Stimulated activated CD8-positive, alpha-beta memory T cell treated with anti-CD3 and anti-CD28 coated beads, Interleukin-2, amount 100 ng/mL, for 48 hours (primary cell): ENCODE measurements around the gene SFI1.

Experiments used
- DNase-seq, 2 donors: peaks; one replicate each; pipeline ENCODE4 v3.0.0-alpha.2; 2020; ENCODE audit warnings: low read depth in 2 of 2

The SFI1 gene

DNA sequence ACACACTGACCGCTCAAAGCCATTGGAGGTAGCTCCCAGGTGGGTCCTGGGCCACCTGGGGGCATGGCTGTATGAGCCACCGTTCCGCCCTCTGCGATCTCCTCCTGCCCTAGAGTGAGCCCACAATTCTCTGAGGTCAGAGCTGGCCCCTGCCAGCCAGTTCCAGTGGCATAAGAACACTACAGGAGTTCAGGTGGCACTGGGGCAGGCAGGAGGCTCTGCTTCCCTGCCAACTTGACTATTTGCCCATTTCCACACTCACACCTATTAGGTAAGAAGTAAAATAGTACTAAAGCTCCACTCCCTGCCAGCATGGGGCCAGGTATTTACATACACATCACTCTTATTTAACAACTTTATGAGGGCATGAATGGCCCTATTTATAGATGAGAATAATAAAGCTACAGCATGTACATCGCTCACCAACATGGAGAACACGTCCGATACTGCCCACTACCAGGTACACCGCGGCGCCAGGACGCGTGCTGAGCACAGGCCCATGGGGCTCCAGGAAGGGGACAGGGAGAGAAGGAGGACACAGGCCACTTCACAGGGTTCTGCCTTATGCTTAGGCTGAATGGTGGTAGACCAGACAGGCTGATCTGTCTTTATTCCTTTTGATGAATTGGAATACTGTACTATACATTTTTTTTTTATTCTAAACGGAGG, 139.4 kb downstream of the SFI1 start:
- no peak for DNase-seq

GRCh38 chr22:31637447-31637890, 141.1 kb downstream of the SFI1 start:
- no peak for DNase-seq

- DNase-seq, result no peak
These were observed 141.7 kb downstream of the SFI1 start for GRCh38 chr22:31637891-31638618.

GRCh38 chr22:31639436-31640039, 143.2 kb downstream of the SFI1 start:
- no peak for DNase-seq

DNA sequence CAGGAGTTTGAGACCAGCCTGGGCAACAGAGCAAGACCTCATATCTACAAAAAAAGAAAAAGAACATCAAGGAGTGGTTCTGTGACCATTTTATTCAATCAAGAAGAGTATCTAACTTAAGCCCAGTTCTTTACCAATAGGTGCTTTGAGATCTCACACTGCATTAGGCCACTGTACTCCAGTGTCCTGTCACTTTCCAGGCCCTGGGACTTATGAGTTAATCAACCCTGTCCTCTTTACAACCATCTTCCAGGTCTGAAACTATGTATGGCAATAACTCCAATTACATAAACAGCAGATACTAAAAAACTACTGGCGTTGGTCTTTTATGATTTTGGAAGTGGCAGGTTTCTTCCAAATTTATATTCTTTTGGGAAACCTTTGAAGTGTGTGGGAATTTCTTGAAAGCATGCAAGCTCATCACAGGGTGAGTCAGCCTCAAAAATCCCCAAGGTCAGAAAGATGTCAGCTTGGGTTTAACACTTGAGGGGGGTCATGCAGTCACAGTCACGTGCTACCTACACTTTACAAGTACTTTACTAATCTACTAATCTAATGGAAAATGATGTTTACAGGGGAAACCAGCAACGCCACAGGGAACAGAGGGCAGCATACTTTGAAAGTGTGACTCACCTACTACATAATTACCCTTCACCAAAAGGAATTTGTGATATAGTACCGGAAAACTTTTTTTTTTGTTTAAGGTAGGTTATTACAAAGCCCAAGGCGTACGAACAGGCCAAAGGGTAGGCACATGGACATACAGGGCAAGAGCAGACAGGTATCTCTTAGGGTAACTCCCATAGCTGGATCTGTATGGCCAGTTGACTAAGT, 150.1 kb downstream of the SFI1 start:
- DNase-seq, result no peak

- DNase-seq, result no peak
These were observed 150.7 kb downstream of the SFI1 start for GRCh38 chr22:31647066-31647465.

DNA sequence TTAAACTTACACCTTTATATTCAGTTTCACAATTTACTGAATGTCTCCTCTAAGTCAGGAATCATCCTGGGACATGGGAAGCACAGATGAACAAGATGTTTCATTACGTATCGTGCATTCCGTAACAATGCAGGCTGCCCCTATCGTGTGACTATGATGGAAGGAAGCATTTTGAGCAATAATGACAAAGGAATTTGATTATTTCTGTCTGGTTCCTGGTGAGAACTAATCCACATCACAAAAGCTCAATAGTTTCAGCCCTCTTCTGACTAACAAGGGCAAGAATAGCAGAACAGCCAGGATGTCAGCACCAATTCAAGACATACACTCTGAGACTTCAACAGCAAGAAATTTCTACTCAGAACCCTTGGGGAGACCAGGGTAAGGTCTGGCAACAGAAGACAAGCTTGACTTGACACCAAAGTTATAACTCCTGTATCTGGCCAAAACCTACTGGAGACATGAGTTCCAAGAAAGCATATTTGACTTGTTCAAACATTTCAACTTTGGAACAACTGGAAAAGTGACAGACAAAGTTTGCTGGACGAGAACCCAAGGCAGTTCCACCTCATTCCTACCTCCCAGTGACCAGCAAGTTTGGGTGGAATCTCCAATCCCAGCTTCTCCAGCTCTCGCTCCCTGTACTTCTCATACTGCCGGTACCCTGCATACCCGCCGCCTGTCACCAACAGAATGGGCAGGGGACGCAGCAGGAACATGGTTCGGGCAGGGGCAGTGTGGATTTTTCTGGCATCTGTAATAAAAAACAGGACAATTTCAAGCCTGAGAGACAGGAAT, 151.4 kb downstream of the SFI1 start:
- DNase-seq, result no peak

GRCh38 chr22:31650391-31650790, 154.1 kb downstream of the SFI1 start:
- no peak for DNase-seq

DNA sequence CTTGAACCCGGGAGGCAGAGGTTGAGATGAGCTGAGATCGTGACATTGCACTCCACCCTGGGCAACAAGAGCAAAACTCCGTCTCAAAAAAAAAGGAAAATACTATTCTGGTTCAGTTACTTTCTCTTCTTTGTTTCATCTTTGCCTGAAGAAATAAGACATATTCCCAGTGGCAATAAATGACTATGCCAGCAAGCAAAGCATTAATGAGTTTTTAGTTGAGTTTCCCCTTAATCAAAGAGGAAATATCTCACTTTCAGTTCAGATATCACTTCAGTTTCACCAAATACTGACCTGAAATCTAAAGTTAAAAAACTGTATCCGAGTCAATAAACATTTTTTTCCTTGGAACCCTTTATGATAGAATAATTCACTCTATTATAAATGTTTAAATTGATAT, 155.3 kb downstream of the SFI1 start:
- DNase-seq, result no peak

DNA sequence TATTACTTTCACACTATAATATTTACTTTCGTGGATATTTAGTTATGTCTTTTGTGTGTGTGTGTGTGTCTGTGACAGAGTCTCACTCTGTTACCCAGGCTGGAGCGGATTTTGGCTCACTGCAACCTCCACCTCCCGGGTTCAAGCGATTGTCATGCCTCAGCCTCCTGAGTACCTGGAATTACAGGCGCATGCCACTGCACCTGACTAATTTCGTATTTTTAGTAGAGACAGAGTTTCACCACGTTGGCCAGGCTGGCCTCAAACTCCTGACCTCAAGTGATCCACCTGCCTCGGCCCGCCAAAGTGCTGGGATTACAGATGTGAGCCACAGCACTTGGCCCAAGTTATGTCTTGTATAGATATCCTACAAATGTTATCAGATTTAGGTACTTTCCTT, 155.8 kb downstream of the SFI1 start:
- no peak for DNase-seq

DNA sequence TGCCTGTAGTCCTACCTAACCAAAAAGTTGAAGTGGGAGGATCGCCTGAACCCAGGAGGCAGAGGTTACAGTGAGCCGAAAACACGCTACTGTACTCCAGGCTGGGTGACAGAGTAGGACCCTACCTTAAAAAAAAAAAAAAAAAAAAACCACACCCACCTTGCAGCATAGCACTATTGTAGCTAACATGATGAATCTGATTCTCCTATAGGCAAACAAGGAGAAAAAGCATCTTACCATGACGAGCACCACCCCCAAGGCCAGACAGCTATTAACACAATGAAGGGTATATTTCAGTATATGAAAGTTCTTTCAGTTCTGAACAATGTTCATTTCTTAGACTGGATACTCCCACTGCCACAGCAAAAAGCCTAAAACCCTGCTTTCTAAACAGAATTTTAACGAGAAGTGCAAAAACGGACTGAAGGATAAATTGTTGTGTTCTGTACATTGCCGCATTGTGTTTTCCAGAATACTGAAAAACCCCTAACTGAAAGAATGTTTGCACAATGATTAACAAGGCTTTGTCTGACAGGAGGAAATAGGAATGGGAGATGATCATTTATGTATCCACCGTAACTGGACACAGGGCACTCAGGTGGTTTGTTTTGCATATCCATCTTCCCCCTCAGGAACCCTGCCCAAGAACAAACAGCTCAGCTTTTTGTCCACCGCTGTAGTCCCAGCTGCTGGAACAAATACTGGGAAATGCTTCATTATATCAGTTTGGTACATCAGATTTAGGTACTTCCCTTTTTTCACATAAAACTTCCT, 156.8 kb downstream of the SFI1 start:
- DNase-seq, result no peak

DNA sequence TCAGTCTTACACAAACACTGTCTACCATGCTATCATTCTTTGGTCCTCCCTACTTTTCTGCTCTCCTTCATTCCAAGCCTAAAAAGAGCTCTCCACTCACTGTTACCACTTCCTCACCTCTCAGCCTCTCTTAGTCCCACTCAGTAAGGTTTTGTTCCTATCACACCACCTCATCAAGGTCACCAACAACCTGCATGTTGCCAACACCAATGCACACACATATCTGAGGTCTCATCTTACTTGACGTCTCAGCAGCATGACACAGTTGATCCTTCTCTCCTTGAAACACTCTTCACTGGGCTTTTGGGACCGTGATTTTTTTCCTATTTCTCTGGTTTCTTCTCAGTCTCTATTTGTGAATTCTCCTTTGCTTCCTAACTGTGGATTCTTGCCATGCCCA, 157.6 kb downstream of the SFI1 start:
- no peak for DNase-seq

DNA sequence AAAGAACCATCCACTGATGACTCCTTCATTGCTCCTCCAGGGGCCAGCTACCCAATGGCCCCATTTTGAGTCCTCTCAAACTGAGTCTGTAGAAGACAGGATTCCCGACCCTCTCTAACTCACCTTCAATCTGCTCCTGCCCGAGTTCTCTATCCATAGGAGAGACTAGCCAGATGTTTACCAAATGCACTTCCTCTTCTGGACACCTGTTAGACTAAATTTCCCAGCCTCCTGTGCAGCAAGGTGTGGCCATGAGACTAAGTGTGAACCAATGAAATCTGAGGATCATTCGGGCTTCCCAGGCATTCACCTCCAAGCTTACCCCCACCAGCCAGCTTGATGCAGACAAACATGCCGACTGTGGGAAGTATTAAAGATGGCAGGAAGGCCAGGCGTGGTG, 158.1 kb downstream of the SFI1 start:
- DNase-seq, result no peak

DNA sequence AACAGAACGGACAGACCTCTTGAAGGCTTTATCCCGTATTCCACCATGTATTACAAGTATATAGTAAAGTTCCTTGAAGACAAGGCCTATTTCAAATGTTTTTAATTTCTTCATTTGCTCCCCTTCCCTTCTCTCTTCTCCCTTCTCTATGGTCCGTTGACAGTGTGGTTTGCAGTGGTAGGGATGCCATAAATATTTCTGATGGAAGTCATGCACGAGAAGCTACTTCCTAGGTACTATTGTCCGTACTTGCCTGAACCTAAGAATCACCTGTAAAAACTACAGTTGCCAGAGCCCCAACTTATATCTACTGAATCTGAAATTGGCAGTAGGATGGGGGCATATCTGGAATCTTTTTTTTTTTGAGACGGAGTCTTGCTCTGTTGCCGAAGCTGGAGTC, 162.9 kb downstream of the SFI1 start:
- DNase-seq, result no peak

DNA sequence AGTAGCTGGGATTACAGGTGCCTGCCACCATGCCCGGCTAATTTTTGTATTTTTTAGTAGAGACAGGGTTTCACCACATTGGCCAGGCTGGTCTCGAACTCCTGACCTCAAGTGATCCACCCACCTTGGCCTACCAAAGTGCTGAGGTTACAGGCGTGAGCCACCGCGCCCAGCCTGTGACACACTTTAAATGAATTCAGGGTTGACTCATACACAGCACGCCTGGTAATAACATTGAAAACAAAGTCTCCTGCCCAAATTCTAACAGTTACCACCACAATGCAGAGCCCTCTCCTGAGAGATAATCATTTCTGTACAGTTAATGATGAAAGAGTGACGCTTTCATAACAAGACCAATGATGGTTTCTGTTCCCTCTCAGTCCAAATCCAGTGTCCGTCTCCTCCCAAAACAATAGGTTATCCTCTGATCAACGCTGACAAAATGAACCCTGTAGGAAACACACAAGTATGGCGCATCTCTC, 164.6 kb downstream of the SFI1 start:
- peak; percentile 26 to 46 for DNase-seq

DNA sequence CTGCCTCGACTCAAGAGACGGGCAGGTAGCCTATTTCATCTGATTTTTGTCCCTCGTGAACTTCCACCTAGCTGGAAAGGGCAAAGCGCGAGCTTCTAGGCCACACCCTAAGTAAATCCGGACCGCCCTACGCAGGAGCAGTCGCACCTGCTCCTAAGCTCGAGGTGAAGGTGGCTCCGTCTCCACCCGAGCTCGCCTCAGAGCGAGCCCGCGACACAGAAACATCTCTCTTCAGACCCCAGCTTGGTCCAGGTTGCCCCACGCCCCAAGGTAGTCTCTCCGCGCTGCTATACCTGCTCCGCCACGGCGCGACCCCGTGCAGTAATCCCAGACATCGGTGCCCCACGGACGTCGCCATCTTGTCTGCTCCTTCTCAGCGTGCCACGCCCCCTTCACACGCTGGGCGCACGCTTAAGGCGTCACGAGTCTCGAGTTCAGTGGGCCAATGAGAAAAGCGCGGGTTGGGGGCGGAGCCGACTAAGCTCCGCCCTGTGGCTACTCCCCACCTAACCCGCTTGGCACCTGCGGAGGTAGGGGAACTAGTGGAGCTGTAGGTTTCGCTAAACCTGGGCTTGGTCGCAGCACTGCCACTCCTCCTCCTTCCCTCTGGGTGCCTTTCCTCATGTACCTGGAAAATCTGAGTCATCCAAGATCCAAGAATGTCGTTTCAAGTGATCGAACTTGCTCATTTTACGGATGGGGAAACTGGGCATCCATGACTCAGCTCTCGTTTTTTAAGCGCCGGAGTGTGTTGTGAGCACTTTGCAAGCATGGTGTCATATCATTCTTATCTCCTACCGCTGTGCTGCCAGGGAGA, 165.7 kb downstream of the SFI1 start, which contains the start of gene PISD:
TSS of gene PISD (minus strand) at position 365 of the 817 bp plus-strand sequence. CDS start at position 358, 7 bp downstream.
- peak; percentile 92 to 97 for DNase-seq

DNA sequence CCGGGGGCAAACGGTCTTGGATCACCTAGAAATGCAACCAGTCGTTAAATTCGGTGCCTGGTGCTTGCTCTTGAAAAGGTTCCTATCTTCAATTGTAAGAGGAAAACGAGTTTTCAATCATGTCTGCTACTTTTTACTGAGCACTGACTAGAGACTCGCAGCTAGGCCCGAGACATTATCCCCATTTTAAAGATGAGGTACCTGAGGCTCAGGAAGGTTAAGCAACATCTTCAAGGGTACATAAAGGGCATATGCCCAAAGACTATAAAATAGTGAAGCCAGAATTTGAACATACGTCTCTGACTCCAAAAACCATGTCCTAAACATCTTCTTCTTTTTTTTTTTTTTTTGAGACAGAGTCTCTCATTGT, 166.3 kb downstream of the SFI1 start:
- no peak for DNase-seq
